GM18511 (cell line): Measurements from ENCODE around the gene SLC66A3.

Experiments used
- ATAC-seq: cut with Tn5 transposase; IDR thresholded peaks from one replicate; pipeline ENCODE4 v1.9.1; 2021; ENCODE audit warnings: mild to moderate bottlenecking, moderate library complexity; ENCODE audit not compliant: unreplicated experiment

The SLC66A3 gene

GRCh38 chr2:11208083-11208482, 52.8 kb downstream of the SLC66A3 start:
- ATAC-seq = no peak

- no peak for ATAC-seq
These were observed 57.4 kb downstream of the SLC66A3 start for GRCh38 chr2:11212645-11213044.

- no peak for ATAC-seq
These were observed 57.9 kb downstream of the SLC66A3 start for GRCh38 chr2:11213090-11213638.

- ATAC-seq = no peak
These were observed 58.7 kb downstream of the SLC66A3 start for GRCh38 chr2:11213975-11214374.

GRCh38 chr2:11214770-11215169, 59.5 kb downstream of the SLC66A3 start:
- ATAC-seq = no peak

- no peak for ATAC-seq
These were observed 60.1 kb downstream of the SLC66A3 start for GRCh38 chr2:11215407-11215806.

GRCh38 chr2:11220445-11220844, 65.2 kb downstream of the SLC66A3 start:
- ATAC-seq = no peak

GRCh38 chr2:11222845-11223244, 67.6 kb downstream of the SLC66A3 start:
- ATAC-seq = no peak

GRCh38 chr2:11224887-11225286, 69.6 kb downstream of the SLC66A3 start:
- no peak for ATAC-seq

GRCh38 chr2:11227595-11227994, 72.3 kb downstream of the SLC66A3 start:
- no peak for ATAC-seq
